Endothelial cell of umbilical vein (primary cell): Measurements from ENCODE around the gene SETD1A. TPM values are rescaled to one million over a fixed set of nuclear protein-coding genes. Genes with fewer than 3 reads are reported as not detected.

Source experiments
- BruUV-seq: library from RNA; stranded (reverse); fragments of 400-500 nt; replicated peaks from 2 replicates; lab custom pipeline; 2021; lab: Mats Ljungman, UMichigan
- CTCF ChIA-PET: fragments of 300-600, 350-600 bp; sonication (Branson Sonifier 250); formaldehyde crosslinking; loops from one replicate; lab custom pipeline; 2021; ENCODE audit warnings: antibody characterized with exemption, inconsistent platforms; lab: Charles Lee
- POLR2A ChIA-PET: fragments of 300-600, 350-600 bp; sonication (Branson Sonifier 250); formaldehyde crosslinking; loops from one replicate; lab custom pipeline; 2021; ENCODE audit warnings: antibody characterized with exemption, inconsistent platforms; lab: Charles Lee
- DNase-seq: peaks from one replicate; pipeline ENCODE4 v3.0.0-alpha.2; 2011; ENCODE audit warnings: low read depth, low spot score
- FAIRE-seq: peaks from 2 replicates; lab custom pipeline; 2011; peaks lifted over from hg19 to GRCh38; lab: Jason Lieb, UNC
- H2AFZ ChIP-seq: 2 replicates; pipeline ENCODE4 v1.6.0; 2012; ENCODE audit warnings: low read depth, low read length, control low read depth, inconsistent platforms
- H3K27ac ChIP-seq: 2 replicates; pipeline ENCODE4 v1.5.1; 2011; ENCODE audit warnings: low read depth, mild to moderate bottlenecking, control low read depth, low read length, moderate library complexity; ENCODE audit not compliant: insufficient read depth
- H3K27me3 ChIP-seq, 2 experiments: 2 replicates each; pipeline versions ENCODE4 v1.6.0 to v1.6.1; 2011; ENCODE audit warnings: low read length in 2 of 2, mixed read lengths in 1 of 2; ENCODE audit not compliant: control insufficient read depth in 2 of 2, insufficient read depth in 2 of 2
- H3K36me3 ChIP-seq, 2 experiments: 2 replicates in 1 of 2; 3 replicates in 1 of 2; pipeline ENCODE4 v1.5.1; 2011; ENCODE audit warnings: low read length in 2 of 2, mild to moderate bottlenecking in 1 of 2, moderate library complexity in 1 of 2; ENCODE audit not compliant: control insufficient read depth in 2 of 2, insufficient read depth in 2 of 2; ENCODE audit errors: extremely low read depth in 1 of 2
- H3K4me1 ChIP-seq: 3 replicates; pipeline ENCODE4 v1.5.1; 2011; ENCODE audit warnings: mild to moderate bottlenecking, low read length; ENCODE audit not compliant: control insufficient read depth, insufficient read depth; ENCODE audit errors: extremely low read depth
- H3K4me2 ChIP-seq: 2 replicates; pipeline ENCODE4 v1.6.1; 2011; ENCODE audit warnings: low read length, control low read depth, mixed read lengths; ENCODE audit not compliant: insufficient read depth
- H3K4me3 ChIP-seq, 3 experiments: fragments of 200-600 bp in 1 of 3; sonication (generic), shearing (Covaris generic) in 1 of 3; replicated peaks in 1 of 3; 2 replicates each; pipeline ENCODE4 v1.5.1; 2011 to 2016; ENCODE audit warnings: control low read depth in 3 of 3, low read length in 3 of 3, mild to moderate bottlenecking in 2 of 3, inconsistent platforms in 1 of 3, low read depth in 1 of 3, moderate library complexity in 1 of 3; ENCODE audit not compliant: insufficient read depth in 1 of 3
- H3K79me2 ChIP-seq: 2 replicates; pipeline ENCODE4 v1.6.0; 2012; ENCODE audit warnings: low read length, inconsistent platforms; ENCODE audit not compliant: control insufficient read depth, insufficient read depth
- H3K9ac ChIP-seq: replicated peaks from 2 replicates; pipeline ENCODE3; 2011; ENCODE audit warnings: low read length, control low read depth; ENCODE audit not compliant: insufficient read depth; ENCODE audit errors: extremely low read depth
- H3K9me1 ChIP-seq: replicated peaks from 3 replicates; pipeline ENCODE4 v1.6.0; 2011; ENCODE audit warnings: mild to moderate bottlenecking, low read length; ENCODE audit not compliant: control insufficient read depth, insufficient read depth; ENCODE audit errors: extremely low read depth
- H3K9me3 ChIP-seq: replicated peaks from 2 replicates; pipeline ENCODE4 v1.5.1; 2012; ENCODE audit warnings: low read length, inconsistent platforms; ENCODE audit not compliant: control insufficient read depth, insufficient read depth
- H4K20me1 ChIP-seq: replicated peaks from 2 replicates; pipeline ENCODE3; 2011; ENCODE audit warnings: mild to moderate bottlenecking, low read length; ENCODE audit not compliant: control insufficient read depth, insufficient read depth; ENCODE audit errors: extremely low read depth
- EZH2 ChIP-seq: IDR thresholded peaks from 2 replicates; pipeline ENCODE4 v1.6.1; 2012; ENCODE audit warnings: borderline replicate concordance, low read depth, mild to moderate bottlenecking, moderate library complexity, low read length, inconsistent platforms; ENCODE audit not compliant: severe bottlenecking
- FOS ChIP-seq: IDR thresholded peaks from 2 replicates; pipeline ENCODE4 v1.6.1; 2011; ENCODE audit warnings: mild to moderate bottlenecking, low read length, moderate library complexity, borderline replicate concordance; ENCODE audit not compliant: insufficient read depth
- GATA2 ChIP-seq: IDR thresholded peaks from 2 replicates; pipeline ENCODE4 v1.7.0; 2011; ENCODE audit warnings: low read depth, mild to moderate bottlenecking, moderate library complexity, mixed read lengths, low read length; ENCODE audit not compliant: insufficient read length, insufficient read depth
- JUN ChIP-seq: IDR thresholded peaks from 2 replicates; pipeline ENCODE4 v1.6.1; 2011; ENCODE audit warnings: borderline replicate concordance, low read depth; ENCODE audit not compliant: insufficient read length, insufficient read depth
- MYC ChIP-seq: IDR thresholded peaks from one replicate; pipeline ENCODE4 v1.6.1; 2011; ENCODE audit warnings: mild to moderate bottlenecking, low read depth, low read length
- POLR2A ChIP-seq: IDR thresholded peaks from 2 replicates; pipeline ENCODE4 v1.6.1; 2012; ENCODE audit warnings: low read depth, mild to moderate bottlenecking, control low read depth, low read length
- POLR2AphosphoS5 ChIP-seq: IDR thresholded peaks from 2 replicates; pipeline ENCODE4 v1.6.1; 2012; ENCODE audit warnings: low read depth, mild to moderate bottlenecking, control low read depth, low read length, moderate library complexity; ENCODE audit not compliant: insufficient read depth
- dilution Hi-C: fragments of 300-500 bp; cut with MboI; formaldehyde crosslinking; loops from one replicate; pipeline ENCODE4 v1.15.0; 2019; ENCODE audit warnings: low sequenced_read_pairs; ENCODE audit not compliant: extremely low pct_ligation_motif_present
- intact Hi-C: fragments of 100-400 bp; cut with micrococcal nuclease; formaldehyde crosslinking; loops from one replicate; pipeline ENCODE4 v1.10.0; 2022
- polyA plus RNA-seq, 4 experiments: library from polyadenylated mRNA; depleted of rRNA in 3 of 4; stranded (reverse) in 3 of 4; unstranded in 1 of 4; fragments of >200 nt; gene quantifications; 2 replicates each; pipeline versions ENCODE4 v1.2.1 to v1.2.3, GENCODE V29; 2011 to 2012; ENCODE audit warnings: missing spikeins in 1 of 4
- total RNA-seq: library from RNA; stranded (reverse); gene quantifications from 2 replicates; pipeline ENCODE4 v1.2.3, GENCODE V29; 2021
- TF ChIP-seq, protein P1 (sequence below): IDR thresholded peaks from 2 replicates; pipeline ENCODE4 v1.6.1; 2011; ENCODE audit not compliant: insufficient read depth, insufficient read length
- TF ChIP-seq, protein P2 (sequence below), 2 donors: IDR thresholded peaks; 1 replicate in 1 of 2; 2 replicates in 1 of 2; pipeline ENCODE4 v1.5.1; 2011; ENCODE audit warnings: low read length in 2 of 2, mild to moderate bottlenecking in 2 of 2, moderate library complexity in 2 of 2, control low read depth in 1 of 2, inconsistent platforms in 1 of 2, low read depth in 1 of 2; ENCODE audit not compliant: insufficient read depth in 1 of 2; ENCODE audit errors: extremely low read depth in 1 of 2

The SETD1A gene
- total and polyA plus RNA-seq, 2 donors (not counting 3 experiments of a cell fraction or from before 2014, with no cell fraction given) = 3.5 to 21.3 TPM

DNA sequence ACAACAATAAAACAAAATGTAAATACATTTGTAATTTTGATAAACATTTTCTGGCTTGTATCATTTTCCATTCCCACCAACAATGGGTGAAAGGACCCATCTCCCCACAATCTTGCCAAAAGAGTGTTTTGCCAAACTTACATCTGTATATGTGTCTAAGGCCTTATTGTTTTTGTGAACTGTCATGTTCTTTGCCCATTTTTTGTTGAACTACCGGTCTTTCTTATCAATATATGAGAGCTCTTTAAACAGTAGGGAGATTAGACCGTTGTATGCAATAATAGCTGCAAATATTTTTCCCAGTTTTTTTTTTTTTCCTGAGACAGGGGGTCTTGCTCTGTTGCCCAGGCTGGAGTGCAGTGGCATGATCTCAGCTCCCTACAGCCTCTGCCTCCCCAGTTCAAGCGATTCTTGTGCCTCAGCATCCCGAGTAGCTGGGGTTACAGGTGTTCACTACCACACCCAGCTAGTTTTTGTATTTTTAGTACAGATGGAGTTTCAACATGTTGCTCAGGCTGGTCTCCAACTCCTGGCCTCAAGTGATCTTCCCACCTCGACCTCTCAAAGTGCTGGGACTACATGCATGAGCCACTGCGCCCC is 66.2 kb downstream of the SETD1A start:
- Histone ChIP-seq H3K9ac (no peak overlapping the region), H3K27me3 (no peaks in the 10 kb centered on the region), H3K9me1 (no peaks in the 10 kb centered on the region), H3K4me3 (no peak overlapping the region), H3K9me3 (no peaks in the 10 kb centered on the region), H3K4me2 (no peak overlapping the region), H3K4me1 (no peaks in the 10 kb centered on the region), H4K20me1 (no peaks in the 10 kb centered on the region), H3K36me3 (no peaks in the 10 kb centered on the region), H3K79me2 (no peaks in the 10 kb centered on the region), H3K27ac (no peak overlapping the region), H2AFZ (no peak overlapping the region)
- POLR2A ChIA-PET = no interaction called here
- BruUV-seq = no TSS peak
- CTCF ChIA-PET = interaction anchor here (0.6 to 1.2 kb wide), 3 partner anchors 17 to 116 kb away, joined by 3 to 5 read pairs (median 3); partner anchors contain the start of gene HSD3B7
- DNase-seq = no peak
- FAIRE-seq = no peak
- intact Hi-C loops = no loop called here
- TF ChIP-seq JUN = no peak
- TF ChIP-seq, protein P1, sequence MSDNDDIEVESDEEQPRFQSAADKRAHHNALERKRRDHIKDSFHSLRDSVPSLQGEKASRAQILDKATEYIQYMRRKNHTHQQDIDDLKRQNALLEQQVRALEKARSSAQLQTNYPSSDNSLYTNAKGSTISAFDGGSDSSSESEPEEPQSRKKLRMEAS = no peak
- TF ChIP-seq, protein P2, sequence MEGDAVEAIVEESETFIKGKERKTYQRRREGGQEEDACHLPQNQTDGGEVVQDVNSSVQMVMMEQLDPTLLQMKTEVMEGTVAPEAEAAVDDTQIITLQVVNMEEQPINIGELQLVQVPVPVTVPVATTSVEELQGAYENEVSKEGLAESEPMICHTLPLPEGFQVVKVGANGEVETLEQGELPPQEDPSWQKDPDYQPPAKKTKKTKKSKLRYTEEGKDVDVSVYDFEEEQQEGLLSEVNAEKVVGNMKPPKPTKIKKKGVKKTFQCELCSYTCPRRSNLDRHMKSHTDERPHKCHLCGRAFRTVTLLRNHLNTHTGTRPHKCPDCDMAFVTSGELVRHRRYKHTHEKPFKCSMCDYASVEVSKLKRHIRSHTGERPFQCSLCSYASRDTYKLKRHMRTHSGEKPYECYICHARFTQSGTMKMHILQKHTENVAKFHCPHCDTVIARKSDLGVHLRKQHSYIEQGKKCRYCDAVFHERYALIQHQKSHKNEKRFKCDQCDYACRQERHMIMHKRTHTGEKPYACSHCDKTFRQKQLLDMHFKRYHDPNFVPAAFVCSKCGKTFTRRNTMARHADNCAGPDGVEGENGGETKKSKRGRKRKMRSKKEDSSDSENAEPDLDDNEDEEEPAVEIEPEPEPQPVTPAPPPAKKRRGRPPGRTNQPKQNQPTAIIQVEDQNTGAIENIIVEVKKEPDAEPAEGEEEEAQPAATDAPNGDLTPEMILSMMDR (IDR thresholded peaks at IDR 0.05; ENCODE audit: extremely low read depth in 1 of 2, insufficient read depth in 1 of 2, low read depth in 1 of 2, low read length in 2 of 2) = no peak
- no peak for TF ChIP-seq POLR2AphosphoS5
- TF ChIP-seq EZH2 = no peak
- no peak for TF ChIP-seq POLR2A
- no peak for TF ChIP-seq MYC
- no peak for TF ChIP-seq FOS
- no peak for TF ChIP-seq GATA2
- dilution Hi-C loops = no loop called here
